ENCODE measurements around the gene ZSCAN31. TPM values are rescaled to one million over a fixed set of nuclear protein-coding genes. Genes with fewer than 3 reads are reported as not detected.

ZSCAN31 gene
- total and polyA plus RNA-seq, 9 of the 15 experiments (the other 6 are each of a cell fraction or from before 2014, with no cell fraction given) = 3.9 to 12.1 (median 7.0) TPM

- TF ChIP-seq VEZF1 (CRISPR knock-in tag; IDR thresholded peaks at IDR 0.05) (peak; percentile 68), E4F1 (CRISPR knock-in tag; IDR thresholded peaks at IDR 0.05; ENCODE audit: borderline replicate concordance) (peak; percentile 76; the same call in 1 of the 2 replicates), MNT (conservative IDR thresholded peaks at IDR 0.05) (peak in 1 of 2 experiments; percentile 57; a peak in 2 of 4 replicates), ZBTB40 (IDR thresholded peaks at IDR 0.05) (peak; percentile 85), ZBTB40 (CRISPR knock-in tag; IDR thresholded peaks at IDR 0.05) (peak; percentile 64; the same call in 1 of the 2 replicates), RFX1 (IDR thresholded peaks at IDR 0.05) (0 out of 2 replicates have a peak, but pooled peaks have one; percentile 6), DDX20 (tag; IDR thresholded peaks at IDR 0.05; ENCODE audit: low read depth) (peak; percentile 91), ZNF57 (CRISPR knock-in tag; IDR thresholded peaks at IDR 0.05) (peak; percentile 85), ZNF134 (CRISPR knock-in tag; conservative IDR thresholded peaks at IDR 0.05) (peak; percentile 79), HMG20B (CRISPR knock-in tag; IDR thresholded peaks at IDR 0.05) (0 out of 2 replicates have a peak, but pooled peaks have one; percentile 80), MED1 (CRISPR knock-in tag; IDR thresholded peaks at IDR 0.05; ENCODE audit: borderline replicate concordance) (no peak)
These were observed 554 bp upstream of the ZSCAN31 start (continued) for GRCh38 chr6:28336284-28337120.

Measured in K562 (cell line).